Fibroblast of the conjunctiva (primary cell): ENCODE measurements around the gene PDE2A.

Experiments used
- DNase-seq: peaks from one replicate; pipeline ENCODE4 v3.0.0-alpha.2; 2010; ENCODE audit warnings: low read depth

Gene PDE2A

GRCh38 chr11:72589802-72590761, 84.1 kb downstream of the PDE2A start:
- no peak for DNase-seq

DNA sequence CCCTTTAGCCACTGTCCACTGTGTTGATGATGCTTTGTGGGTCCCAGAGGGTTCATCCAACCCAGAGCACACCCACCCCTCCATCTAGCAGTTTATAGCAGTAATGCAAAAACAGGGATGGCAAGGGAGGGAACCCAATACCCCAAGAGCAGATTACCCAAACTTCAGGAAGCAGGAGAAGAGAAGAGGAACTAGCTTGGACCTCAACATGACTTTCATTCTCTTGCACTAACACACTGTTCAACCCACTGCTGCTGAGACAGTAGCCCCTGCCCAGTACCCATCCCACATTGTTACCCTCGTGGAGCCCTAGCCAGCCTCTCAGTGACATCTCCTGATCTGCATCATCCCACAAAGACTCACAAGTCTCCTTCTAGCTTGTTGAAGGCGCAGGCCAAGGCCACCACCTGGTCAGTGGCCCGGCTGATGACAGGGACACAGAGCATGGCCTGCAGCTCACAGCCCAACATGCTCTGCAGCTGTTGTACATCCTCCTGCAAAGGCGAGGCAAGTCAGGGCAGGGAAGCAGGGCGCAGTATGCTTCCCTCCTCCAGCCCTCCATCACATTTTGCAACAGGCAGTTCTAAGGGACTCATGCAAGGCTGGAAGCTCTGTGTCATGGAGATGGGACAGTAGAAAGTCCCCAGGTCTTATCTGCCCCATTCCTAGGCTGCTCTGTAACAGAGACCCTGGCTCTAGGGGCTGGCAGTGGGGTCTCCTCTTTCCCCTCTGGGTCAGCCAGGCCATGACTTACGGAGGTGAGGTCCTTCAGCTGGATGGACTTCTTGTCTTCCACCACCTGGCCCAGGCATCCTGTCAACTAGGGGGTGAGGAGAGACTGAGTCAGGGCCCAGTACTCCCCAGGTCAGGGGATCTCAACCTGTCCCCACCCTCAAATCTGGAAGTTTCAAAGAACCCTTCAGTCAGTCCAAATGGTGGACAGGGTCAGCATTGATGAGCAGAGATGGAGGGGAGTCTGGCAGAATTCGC, 85.5 kb downstream of the PDE2A start:
- DNase-seq: no peak

- DNase-seq: no peak
Measured at GRCh38 chr11:72587696-72588095, 86.5 kb downstream of the PDE2A start.

DNA sequence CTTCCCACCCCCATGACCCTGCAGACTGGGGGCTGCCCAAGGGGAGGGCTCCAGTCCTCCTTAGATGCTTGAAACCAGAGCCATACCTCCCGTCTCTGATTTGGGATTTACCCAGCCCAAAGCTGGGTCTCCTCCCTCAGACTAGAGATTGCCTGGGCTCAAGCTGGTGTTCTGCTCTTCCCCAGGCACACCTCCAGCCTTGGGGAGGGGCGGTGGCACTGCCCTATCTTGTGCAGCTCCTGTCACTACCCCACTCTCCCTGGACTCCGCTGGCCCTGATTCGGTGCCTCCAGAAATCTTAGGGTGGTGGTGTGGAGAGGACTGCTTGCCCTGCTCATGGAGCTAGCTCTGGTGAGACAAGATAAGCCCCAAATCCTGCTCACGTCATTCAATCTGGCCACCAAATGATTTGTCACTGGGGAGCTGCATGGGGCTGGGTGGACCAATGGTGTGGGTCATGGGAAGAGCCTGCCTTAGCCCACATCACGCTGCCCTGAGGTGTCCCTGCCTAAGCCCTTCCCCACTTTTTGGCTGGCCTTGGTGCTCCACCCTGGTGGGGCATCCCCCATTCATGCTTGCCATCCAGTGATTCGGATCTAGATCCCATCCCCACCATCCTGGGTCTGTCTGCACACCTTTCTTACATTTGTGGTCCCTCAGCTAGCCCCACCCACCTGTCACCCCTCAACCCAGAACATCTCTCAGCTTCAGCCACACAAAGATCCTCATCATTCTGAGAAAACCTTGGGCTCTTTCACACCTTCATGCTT, 87.7 kb downstream of the PDE2A start:
- no peak for DNase-seq

- DNase-seq: peak; percentile 23
Measured at GRCh38 chr11:72585762-72586311, 88.4 kb downstream of the PDE2A start.

GRCh38 chr11:72584939-72585597, 89.2 kb downstream of the PDE2A start:
- no peak for DNase-seq

GRCh38 chr11:72584293-72584938, 89.8 kb downstream of the PDE2A start:
- no peak for DNase-seq

DNA sequence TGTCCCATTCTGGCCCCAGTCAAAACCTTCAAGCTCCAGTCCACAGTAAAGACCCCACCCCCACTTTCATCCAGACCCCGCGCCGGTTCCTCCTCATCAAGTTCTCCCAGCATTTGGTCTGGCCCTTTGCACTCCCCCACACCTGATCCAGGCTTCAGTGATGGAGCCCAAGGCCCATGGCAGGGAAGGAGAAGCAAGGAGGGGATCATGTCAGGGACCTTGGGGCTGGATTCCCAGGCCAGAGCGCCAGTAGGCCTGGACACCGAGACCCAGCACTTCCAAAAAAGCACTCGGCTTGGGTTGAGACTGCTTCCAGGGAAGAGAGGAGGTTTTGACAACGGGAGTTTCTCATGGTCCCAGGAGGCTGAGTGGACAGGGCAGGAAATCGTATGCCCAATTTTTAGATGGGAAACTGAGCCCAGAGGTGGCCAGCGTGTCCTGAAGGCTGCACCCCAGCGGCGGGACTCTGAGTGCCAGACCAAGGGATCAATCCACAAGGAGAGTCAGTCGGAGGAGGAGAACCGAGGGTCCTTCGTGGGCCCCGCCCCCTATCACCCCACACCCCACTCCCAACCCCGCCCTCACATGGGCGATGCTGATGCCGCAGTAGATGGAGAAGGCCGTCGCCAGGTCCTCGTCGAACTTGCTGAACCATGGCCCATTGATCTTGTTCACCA, 90.5 kb downstream of the PDE2A start:
- no peak for DNase-seq

DNA sequence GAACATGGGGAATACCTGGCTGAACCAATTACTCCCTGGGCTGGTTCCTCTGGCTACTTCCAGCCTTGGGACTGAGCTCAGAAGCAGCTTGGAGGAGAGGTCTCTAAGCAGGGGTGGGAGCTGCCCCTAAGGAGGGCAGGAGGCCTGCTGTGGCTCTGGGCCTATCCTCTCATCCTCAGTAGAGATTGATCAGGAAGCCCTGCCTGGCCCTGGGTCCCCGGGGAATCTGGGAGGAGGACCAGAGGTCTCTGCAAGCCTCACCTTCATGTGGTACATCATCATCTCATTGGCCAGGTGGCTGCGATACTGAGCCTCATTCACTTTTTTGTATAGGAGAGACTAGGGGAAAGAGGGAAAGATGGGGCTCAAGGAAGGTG, 91.1 kb downstream of the PDE2A start:
- DNase-seq: no peak

- DNase-seq: no peak
Measured at GRCh38 chr11:72582206-72583176, 91.7 kb downstream of the PDE2A start.

DNA sequence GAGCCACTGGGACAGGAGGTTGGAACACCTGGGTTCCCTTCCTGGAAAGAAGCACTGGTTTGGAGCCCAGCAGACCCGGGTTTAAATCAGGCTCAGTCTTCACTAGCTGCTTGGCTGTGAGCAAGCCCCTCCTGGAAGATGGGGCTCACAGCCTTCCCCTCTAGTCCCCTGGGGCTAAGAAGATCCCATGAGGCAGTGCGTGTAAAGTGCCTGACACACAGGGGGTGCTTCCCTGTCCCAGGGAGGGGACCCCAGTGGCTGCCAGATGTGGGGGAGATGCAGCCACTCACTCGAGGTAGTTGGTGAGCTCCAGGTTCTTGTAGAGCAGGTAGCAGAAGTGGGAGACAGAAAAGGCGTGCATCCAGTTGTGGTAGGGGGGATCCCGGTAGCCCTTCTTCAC, 93.2 kb downstream of the PDE2A start:
- no peak for DNase-seq

DNA sequence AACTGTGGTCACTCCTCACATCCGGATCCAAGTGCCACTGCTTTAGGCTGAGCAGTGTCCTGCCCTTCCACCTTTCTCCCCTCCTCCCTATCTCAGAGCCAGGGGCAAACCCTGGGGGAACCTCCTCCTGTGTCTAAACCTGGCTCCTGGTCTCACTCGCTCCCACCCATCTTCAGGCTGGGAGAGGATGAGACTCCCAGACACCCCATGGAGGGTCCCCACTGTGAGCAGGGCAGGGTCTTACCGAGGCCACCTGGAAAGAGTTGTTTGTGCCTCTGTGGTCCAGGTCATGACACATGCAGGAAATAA, 93.6 kb downstream of the PDE2A start:
- DNase-seq: no peak

GRCh38 chr11:72579816-72580641, 94.2 kb downstream of the PDE2A start:
- no peak for DNase-seq

GRCh38 chr11:72578991-72579815, 95.0 kb downstream of the PDE2A start:
- DNase-seq: no peak

- no peak for DNase-seq
Measured at GRCh38 chr11:72578566-72578965, 95.7 kb downstream of the PDE2A start.

DNA sequence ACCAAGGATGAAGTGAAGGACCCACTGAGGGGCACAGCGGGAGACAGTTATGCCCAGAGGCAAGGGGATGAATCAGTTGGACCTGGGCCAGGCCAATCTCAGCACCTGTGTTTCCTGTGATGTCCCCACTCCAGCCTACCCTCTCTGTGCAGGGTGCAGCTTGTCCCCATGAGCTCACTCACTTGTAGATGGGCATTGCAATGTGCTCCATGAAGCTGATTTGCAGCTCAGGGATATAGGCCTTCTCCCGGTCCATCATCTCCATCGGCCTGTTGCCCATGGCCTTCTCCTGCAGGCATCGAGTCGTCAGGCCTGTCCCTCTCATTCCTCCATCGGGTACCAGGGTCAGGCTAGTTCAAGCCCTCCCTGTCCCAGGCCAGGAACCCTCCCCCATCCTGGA, 96.2 kb downstream of the PDE2A start:
- no peak for DNase-seq

DNA sequence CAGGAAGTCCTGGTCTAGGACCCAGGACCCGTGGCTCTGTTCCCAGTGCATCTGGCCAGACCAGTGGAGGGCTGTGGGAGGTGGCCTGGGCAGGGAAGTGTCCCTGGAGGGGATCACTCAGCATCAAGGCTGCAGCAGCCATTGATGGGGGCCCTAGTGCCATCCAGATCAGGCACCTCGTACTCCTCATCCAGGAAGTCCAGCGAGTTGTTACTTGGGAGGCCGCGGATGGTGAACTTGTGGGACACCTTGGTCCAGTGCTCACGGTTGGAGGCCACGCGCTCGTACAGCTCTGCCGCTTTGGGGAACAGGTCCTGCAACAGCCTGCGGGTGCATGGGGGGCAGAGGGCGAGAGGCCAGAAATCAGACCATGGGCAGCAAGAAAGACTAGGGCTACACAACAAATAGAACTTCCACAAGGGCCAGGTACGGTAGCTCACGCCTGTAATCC, 96.9 kb downstream of the PDE2A start:
- DNase-seq: no peak
